Lower leg skin (tissue), 4 donors: ENCODE data around the gene ALG12. TPM values are rescaled to one million over a fixed set of nuclear protein-coding genes. Genes with fewer than 3 reads are reported as not detected.

Experiments
- DNase-seq, 2 donors: peaks; one replicate each; pipeline ENCODE4 v3.0.0-alpha.2; 2019; ENCODE audit warnings: low spot score in 2 of 2
- H3K4me3 ChIP-seq: fragments of 200-600 bp; sonication (generic); 2 replicates; pipeline ENCODE4 v1.5.1; 2017; ENCODE audit warnings: mild to moderate bottlenecking, low read depth; ENCODE audit not compliant: poor library complexity, severe bottlenecking
- POLR2A ChIP-seq, 2 donors: fragments of 450-650 bp; IDR thresholded peaks; one replicate each; pipeline ENCODE4 v1.6.1; 2016 to 2017; ENCODE audit warnings: antibody characterized with exemption in 2 of 2, mild to moderate bottlenecking in 1 of 2, moderate library complexity in 1 of 2
- WGBS, 2 donors: methylation state at CpG; one replicate each; pipeline ENCODE4 v1.1.5; 2018; 5-methylcytosine and 5-hydroxymethylcytosine counted together
- intact Hi-C: fragments of 100-400 bp; cut with DNase I; formaldehyde crosslinking; loops from one replicate; pipeline ENCODE4 v1.15.0; 2023; ENCODE audit warnings: low total_unique reads
- total RNA-seq, 4 donors: library from RNA; depleted of rRNA; stranded (reverse); fragments of >200 nt; gene quantifications; one replicate each; pipeline ENCODE4 v1.1.0, GENCODE V29; 2016
- TF ChIP-seq, protein P1 (sequence below), 3 donors: fragments of 450-650 bp; IDR thresholded peaks; one replicate each; pipeline ENCODE4 v1.5.1; 2016; ENCODE audit warnings: antibody characterized with exemption in 3 of 3, mild to moderate bottlenecking in 3 of 3, moderate library complexity in 2 of 3

Gene ALG12
- total RNA-seq, 4 donors from 2014 or later: 7.5 to 25.6 (median 16.1) TPM

GRCh38 chr22:49926916-49927315 lies 8.7 kb upstream of the ALG12 start:
- TF ChIP-seq, protein P1, sequence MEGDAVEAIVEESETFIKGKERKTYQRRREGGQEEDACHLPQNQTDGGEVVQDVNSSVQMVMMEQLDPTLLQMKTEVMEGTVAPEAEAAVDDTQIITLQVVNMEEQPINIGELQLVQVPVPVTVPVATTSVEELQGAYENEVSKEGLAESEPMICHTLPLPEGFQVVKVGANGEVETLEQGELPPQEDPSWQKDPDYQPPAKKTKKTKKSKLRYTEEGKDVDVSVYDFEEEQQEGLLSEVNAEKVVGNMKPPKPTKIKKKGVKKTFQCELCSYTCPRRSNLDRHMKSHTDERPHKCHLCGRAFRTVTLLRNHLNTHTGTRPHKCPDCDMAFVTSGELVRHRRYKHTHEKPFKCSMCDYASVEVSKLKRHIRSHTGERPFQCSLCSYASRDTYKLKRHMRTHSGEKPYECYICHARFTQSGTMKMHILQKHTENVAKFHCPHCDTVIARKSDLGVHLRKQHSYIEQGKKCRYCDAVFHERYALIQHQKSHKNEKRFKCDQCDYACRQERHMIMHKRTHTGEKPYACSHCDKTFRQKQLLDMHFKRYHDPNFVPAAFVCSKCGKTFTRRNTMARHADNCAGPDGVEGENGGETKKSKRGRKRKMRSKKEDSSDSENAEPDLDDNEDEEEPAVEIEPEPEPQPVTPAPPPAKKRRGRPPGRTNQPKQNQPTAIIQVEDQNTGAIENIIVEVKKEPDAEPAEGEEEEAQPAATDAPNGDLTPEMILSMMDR (IDR thresholded peaks at IDR 0.05): no peak
- no peak for TF ChIP-seq POLR2A (IDR thresholded peaks at IDR 0.05)
- 85 to 91% methylated on average over 17 to 18 of the region's 18 CpGs for WGBS, 2 donors
- intact Hi-C loops: no loop called here

GRCh38 chr22:49925525-49926128 lies 7.4 kb upstream of the ALG12 start:
- intact Hi-C loops: no loop called here
- no peak overlapping the region for H3K4me3 ChIP-seq
- 86 to 90% methylated on average over 24 of the region's 24 CpGs for WGBS, 2 donors
- no peak for TF ChIP-seq POLR2A (IDR thresholded peaks at IDR 0.05)
- TF ChIP-seq, protein P1 (IDR thresholded peaks at IDR 0.05): no peak
- DNase-seq: no peak

More at GRCh38 chr22:49926916-49927315, 8.7 kb upstream of the ALG12 start:
- DNase-seq: no peak
- no peak overlapping the region for H3K4me3 ChIP-seq

- no peak for DNase-seq
- intact Hi-C loops: no loop called here
- WGBS, 2 donors: 95 to 96% methylated on average over 28 to 31 of the region's 31 CpGs
Measured at GRCh38 chr22:49924113-49924833, 6.0 kb upstream of the ALG12 start.

DNA sequence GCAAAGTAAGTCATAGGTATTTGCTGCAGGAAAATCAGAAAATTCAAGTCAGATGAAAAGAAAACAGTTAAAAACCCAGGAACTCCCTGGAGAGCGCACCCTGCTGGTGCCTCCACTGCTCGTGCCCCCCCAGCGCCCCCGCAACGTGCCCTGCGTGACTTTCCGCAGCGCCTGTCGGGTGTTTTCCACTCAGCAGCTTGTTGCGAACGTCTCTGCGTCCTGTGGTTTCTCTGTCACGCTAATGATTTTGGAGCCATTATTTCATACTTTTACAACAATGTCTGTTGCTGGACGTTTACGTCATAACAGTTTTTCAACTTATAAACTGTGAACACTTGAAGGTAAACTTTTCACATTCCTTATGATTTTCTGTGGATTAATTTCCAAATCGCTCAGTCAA lies 5.2 kb upstream of the ALG12 start:
- intact Hi-C loops: no loop called here
- no peak overlapping the region for H3K4me3 ChIP-seq
- DNase-seq: no peak
- WGBS, 2 donors: 76 to 85% methylated on average over 16 of the region's 16 CpGs
- TF ChIP-seq, protein P1 (IDR thresholded peaks at IDR 0.05): no peak
- no peak for TF ChIP-seq POLR2A (IDR thresholded peaks at IDR 0.05)

More at GRCh38 chr22:49924113-49924833, 6.0 kb upstream of the ALG12 start:
- H3K4me3 ChIP-seq: no peak overlapping the region
- no peak for TF ChIP-seq POLR2A (IDR thresholded peaks at IDR 0.05)
- TF ChIP-seq, protein P1 (IDR thresholded peaks at IDR 0.05): no peak

DNA sequence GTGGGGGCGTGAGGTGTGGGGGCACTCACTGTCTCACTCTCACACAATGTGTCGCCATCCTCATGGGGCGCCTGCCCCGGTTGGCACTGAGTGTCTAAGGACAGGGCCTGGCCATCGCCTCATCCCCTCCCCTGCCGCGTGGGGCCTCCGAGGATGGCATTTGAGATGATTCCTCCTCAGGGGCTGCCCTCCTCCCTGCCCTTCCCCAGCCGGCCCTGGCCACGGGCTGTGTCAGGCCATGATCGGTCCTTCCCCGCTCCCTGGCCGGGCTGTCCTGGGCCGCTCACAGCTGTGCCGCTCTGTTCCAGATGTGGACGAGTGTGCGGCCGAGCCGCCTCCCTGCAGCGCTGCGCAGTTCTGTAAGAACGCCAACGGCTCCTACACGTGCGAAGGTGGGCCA lies 4.7 kb upstream of the ALG12 start:
- no peak overlapping the region for H3K4me3 ChIP-seq
- WGBS, 2 donors: 88 to 92% methylated on average over 17 to 24 of the region's 25 CpGs
- no peak for TF ChIP-seq POLR2A (IDR thresholded peaks at IDR 0.05)
- TF ChIP-seq, protein P1 (IDR thresholded peaks at IDR 0.05): no peak
- no peak for DNase-seq
- intact Hi-C loops: no loop called here
